HT-29 (cell line): ENCODE measurements around the gene MITF. TPM values are rescaled to one million over a fixed set of nuclear protein-coding genes. Genes with fewer than 3 reads are reported as not detected.

ENCODE experiments used
- DNase-seq: peaks from one replicate; pipeline ENCODE4 v3.0.0-alpha.2; 2015; ENCODE audit warnings: low spot score
- total RNA-seq: library from RNA; depleted of rRNA; stranded (reverse); fragments of >200 nt; shearing (Covaris generic); gene quantifications from 2 replicates; pipeline ENCODE4 v1.2.3, GENCODE V29; 2014; rRNA removed

Gene MITF
- 0.08 TPM in 1 of 2 replicates, not detected in the other for total RNA-seq

- peak; percentile 72 for DNase-seq
Measured at GRCh38 chr3:69739204-69740102, at the start of gene MITF. TSS of gene MITF (plus strand) at chr3:69739464. CDS start at chr3:69739598, 134 bp downstream.

- no peak for DNase-seq
Measured at GRCh38 chr3:69691860-69692259, 47.4 kb upstream of the MITF start.

- no peak for DNase-seq
Measured at GRCh38 chr3:69692761-69693160, 46.5 kb upstream of the MITF start.

- no peak for DNase-seq
Measured at GRCh38 chr3:69695443-69695842, 43.8 kb upstream of the MITF start.

- DNase-seq, result no peak
Measured at GRCh38 chr3:69695933-69696332, 43.3 kb upstream of the MITF start.

- DNase-seq, result no peak
Measured at GRCh38 chr3:69696367-69696766, 42.9 kb upstream of the MITF start.

- no peak for DNase-seq
Measured at GRCh38 chr3:69697381-69697780, 41.9 kb upstream of the MITF start.

GRCh38 chr3:69698728-69699127 lies 40.5 kb upstream of the MITF start:
- DNase-seq, result no peak

GRCh38 chr3:69699183-69699582 lies 40.1 kb upstream of the MITF start:
- DNase-seq, result no peak

- DNase-seq, result no peak
Measured at GRCh38 chr3:69700949-69701348, 38.3 kb upstream of the MITF start.

- no peak for DNase-seq
Measured at GRCh38 chr3:69710153-69710977, 28.9 kb upstream of the MITF start.

- DNase-seq, result no peak
Measured at GRCh38 chr3:69712269-69712668, 27.0 kb upstream of the MITF start.

- no peak for DNase-seq
Measured at GRCh38 chr3:69712933-69713332, 26.3 kb upstream of the MITF start.

GRCh38 chr3:69715204-69715603 lies 24.1 kb upstream of the MITF start:
- no peak for DNase-seq

GRCh38 chr3:69716119-69716518 lies 23.1 kb upstream of the MITF start:
- no peak for DNase-seq

GRCh38 chr3:69718866-69719586 lies 20.2 kb upstream of the MITF start:
- no peak for DNase-seq

GRCh38 chr3:69719587-69720122 lies 19.6 kb upstream of the MITF start:
- DNase-seq, result no peak

GRCh38 chr3:69720824-69721223 lies 18.4 kb upstream of the MITF start:
- DNase-seq, result no peak

- no peak for DNase-seq
Measured at GRCh38 chr3:69723389-69723788, 15.9 kb upstream of the MITF start.

- DNase-seq, result no peak
Measured at GRCh38 chr3:69724722-69725435, 14.4 kb upstream of the MITF start.

GRCh38 chr3:69725994-69726571 lies 13.2 kb upstream of the MITF start:
- no peak for DNase-seq
